ENCODE results near the gene FRMD4A. TPM values are rescaled to one million over a fixed set of nuclear protein-coding genes. Genes with fewer than 3 reads are reported as not detected.

The FRMD4A gene
- total RNA-seq, 1 donor from 2014 or later, result 34.6 TPM

DNA sequence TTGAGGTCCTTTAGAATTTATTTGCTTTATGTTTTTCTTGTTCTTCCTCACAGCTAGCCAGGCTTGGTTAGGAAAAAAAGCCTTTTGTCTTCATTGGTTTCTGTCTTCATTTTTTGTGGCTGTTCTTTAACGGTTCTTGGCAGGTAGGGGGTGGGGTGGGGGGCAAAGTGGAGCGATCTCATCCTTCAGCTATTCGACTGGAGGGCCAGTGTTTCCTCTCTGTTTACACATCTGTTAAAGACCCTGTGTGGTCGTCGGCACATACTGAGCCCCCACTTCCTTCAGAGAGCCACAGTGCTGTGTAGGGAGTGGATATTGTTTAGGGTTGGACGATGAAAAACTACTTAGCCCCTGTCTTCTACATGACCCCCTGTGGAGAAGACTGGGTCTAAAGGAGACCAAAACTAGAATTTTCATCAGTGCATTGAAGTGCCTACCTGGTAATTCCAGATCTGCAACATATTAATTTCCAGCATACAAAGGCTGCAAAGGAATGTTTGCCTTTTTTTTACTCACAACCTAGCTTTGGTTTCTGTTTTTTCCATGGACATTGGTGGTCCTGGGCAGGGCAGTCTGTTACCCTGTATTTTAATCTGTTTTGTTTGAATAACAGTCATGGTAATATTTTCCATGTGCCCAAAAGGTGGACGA lies 714.9 kb downstream of the FRMD4A start:
- DNase-seq (ENCODE audit: low read depth), result no peak
- no peak overlapping the region for H3K4me3 ChIP-seq (ENCODE audit: low read depth, low read length)
- TF ChIP-seq, protein P1, sequence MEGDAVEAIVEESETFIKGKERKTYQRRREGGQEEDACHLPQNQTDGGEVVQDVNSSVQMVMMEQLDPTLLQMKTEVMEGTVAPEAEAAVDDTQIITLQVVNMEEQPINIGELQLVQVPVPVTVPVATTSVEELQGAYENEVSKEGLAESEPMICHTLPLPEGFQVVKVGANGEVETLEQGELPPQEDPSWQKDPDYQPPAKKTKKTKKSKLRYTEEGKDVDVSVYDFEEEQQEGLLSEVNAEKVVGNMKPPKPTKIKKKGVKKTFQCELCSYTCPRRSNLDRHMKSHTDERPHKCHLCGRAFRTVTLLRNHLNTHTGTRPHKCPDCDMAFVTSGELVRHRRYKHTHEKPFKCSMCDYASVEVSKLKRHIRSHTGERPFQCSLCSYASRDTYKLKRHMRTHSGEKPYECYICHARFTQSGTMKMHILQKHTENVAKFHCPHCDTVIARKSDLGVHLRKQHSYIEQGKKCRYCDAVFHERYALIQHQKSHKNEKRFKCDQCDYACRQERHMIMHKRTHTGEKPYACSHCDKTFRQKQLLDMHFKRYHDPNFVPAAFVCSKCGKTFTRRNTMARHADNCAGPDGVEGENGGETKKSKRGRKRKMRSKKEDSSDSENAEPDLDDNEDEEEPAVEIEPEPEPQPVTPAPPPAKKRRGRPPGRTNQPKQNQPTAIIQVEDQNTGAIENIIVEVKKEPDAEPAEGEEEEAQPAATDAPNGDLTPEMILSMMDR (conservative IDR thresholded peaks at IDR 0.05; ENCODE audit: low read depth, low read length), result no peak

DNA sequence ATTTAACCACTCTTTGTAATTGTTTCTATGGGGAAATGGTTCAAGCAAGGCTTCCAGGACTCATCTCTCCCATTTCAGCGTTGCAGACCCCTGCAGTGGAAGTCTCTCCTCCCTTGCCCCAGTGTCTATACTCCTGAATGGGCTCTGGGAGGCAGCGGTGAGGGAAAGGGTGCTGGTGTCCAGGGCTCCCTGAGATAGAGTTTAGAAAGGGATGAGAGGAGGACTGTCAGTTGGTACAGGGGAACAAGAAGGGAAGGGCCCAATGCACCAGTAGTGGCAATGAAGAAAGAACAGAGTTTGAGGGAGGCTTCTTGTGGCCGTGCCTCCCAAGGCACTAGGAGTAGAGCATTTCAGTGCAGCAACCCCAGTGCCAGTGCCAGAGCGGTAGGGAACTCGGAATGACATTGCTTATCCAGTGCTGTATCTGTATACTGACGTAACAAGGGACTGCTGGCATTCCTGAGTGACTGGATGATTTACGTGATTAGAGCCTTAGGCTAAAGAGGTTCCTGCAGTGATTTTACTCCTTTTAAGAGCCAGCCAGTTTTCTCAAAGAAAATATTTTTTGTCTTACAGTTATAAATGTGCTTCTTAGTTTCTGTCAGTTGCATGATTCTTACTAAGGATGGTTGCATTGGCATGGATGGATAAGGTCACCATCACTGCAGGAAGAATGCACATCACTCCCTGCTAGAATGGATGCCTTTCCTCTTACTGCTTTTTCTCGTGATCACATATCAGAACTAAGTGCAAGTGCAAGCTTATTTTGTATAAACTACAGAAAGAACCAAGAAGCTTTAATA lies 716.0 kb downstream of the FRMD4A start:
- TF ChIP-seq, protein P1 (conservative IDR thresholded peaks at IDR 0.05; ENCODE audit: low read depth, low read length), result peak; percentile 10
- H3K4me3 ChIP-seq (ENCODE audit: low read depth, low read length), result no peak overlapping the region
- DNase-seq (ENCODE audit: low read depth), result no peak

DNA sequence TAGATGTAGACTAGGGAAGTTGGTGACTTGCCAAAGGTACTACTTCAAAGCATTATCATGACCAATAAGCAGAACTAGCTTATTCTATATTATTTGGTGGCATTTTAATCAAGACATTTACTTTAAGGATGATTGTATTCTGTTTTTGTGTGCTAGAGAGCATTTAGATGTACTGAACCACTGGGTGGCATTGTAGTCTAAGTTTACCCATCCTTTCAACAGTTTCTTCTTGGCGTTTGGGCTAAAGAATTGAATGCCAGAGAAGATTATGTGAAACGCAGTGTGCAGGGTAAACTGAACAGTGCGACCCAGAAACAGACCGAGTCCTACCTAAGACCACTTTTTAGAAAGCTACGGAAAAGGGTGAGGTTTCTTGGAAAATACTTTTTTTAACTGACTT lies 717.2 kb downstream of the FRMD4A start:
- TF ChIP-seq, protein P1 (conservative IDR thresholded peaks at IDR 0.05; ENCODE audit: low read depth, low read length), result peak; percentile 51
- DNase-seq (ENCODE audit: low read depth), result no peak
- H3K4me3 ChIP-seq (ENCODE audit: low read depth, low read length), result no peak overlapping the region

DNA sequence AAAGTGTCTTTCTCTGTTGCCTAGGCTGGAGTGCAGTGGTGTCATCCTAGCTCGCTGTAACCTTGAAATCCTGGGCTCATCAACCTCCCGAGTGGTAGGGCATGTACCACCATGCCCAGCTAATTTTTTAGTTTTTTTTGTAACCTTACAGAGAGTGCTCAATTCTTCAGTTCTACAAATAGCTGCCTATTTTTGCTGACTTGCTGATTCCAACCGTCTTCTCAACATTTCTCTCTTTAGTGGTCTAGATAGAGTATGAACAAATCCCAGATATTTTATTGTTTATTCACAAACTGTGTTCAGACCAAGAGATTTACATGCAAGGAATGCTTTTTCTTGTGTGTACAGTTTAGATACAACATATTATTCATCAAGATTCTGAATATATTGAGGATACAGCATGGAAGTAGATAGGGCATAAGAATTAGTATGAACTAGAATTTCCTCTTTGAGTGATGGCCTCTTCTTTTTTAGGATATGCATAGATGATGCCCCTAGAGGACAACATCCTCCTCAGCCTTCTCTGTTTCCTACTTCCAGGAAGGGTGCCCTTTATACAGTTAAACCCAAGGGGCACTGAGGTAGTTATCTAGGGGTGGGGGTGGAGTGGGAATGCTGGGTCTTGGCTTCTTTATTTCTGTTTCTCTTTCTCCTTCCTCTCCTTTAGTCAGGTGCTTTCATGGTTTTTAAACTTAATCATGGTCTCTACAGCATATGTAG lies 717.9 kb downstream of the FRMD4A start:
- no peak for DNase-seq (ENCODE audit: low read depth)
- no peak overlapping the region for H3K4me3 ChIP-seq (ENCODE audit: low read depth, low read length)
- TF ChIP-seq, protein P1 (conservative IDR thresholded peaks at IDR 0.05; ENCODE audit: low read depth, low read length), result peak; percentile 20

DNA sequence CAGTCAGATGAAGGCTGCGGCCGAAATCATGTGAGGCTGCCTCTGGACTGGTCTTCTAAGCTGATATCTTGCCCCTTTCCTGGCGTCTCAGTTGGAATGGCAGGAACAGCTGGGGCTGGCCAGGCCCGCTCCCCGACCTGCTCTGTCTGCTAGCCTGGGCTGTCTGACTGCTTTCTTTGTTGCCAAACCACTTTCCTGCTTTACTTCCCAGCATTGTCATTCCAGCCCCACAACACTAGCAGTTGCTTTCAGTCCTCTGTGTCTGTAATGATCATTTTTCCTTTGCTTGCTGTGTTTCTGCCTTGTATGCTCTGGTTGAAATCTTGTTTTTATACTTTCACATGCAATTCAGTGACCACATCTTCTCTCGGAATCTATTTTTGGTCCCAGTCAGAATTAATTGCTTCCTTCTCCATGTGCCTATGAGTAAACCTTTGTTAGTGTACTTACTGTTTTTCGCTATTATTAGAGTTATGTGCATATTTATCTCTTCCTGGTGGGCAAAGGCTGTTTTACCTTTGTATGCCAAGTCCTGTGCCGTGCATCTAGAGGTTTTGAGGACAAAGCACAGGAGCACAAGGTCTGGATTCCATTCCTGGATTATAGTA lies 722.4 kb downstream of the FRMD4A start:
- no peak for DNase-seq (ENCODE audit: low read depth)
- TF ChIP-seq, protein P1 (conservative IDR thresholded peaks at IDR 0.05; ENCODE audit: low read depth, low read length), result no peak
- H3K4me3 ChIP-seq (ENCODE audit: low read depth, low read length), result no peak overlapping the region

DNA sequence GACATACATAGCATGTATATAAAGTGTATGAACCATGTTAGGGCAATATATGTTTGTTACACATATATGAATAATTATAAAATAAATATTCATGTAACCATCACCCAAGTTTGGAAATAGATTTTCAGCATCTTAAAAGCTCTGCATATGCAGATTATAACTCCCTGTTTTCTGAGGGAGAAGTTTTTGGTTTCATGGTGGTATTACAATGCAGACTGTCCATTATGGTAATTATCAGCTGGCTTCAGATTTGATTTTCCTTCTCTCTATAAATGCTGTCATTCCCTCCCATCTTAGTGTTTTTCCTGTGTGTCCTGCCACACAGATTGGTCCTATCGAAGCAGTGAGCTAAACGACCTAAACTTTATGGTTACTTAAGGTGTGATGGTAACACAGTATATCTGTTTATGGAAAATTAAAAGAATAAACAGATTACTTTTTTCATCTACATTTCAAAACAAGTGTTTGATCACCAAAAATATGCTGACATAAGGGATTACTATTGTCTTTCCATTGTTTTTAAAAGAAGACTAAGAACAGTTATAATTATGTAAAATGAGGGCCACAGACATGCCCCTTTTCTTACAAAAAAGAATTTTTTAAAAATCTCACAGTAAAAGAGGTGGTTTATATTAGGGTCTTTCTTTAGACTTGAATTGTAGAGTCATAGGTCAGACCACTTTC lies 726.2 kb downstream of the FRMD4A start:
- H3K4me3 ChIP-seq (ENCODE audit: low read depth, low read length), result no peak overlapping the region
- TF ChIP-seq, protein P1 (conservative IDR thresholded peaks at IDR 0.05; ENCODE audit: low read depth, low read length), result no peak
- no peak for DNase-seq (ENCODE audit: low read depth)

Measured in epithelial cell of proximal tubule (primary cell).